Immature natural killer cell (primary cell): ENCODE results near the gene TBC1D4. TPM values are rescaled to one million over a fixed set of nuclear protein-coding genes. Genes with fewer than 3 reads are reported as not detected.

Experiments used
- DNase-seq, 3 donors: peaks; one replicate each; pipeline ENCODE4 v3.0.0; 2022; ENCODE audit warnings: mixed read lengths in 1 of 3
- H3K27ac Mint-ChIP-seq, 6 donors: one replicate each; pipeline ENCODE4 v1.8.0; 2020; ENCODE audit warnings: mixed read lengths in 6 of 6, mild to moderate bottlenecking in 5 of 6, inconsistent platforms in 4 of 6, moderate library complexity in 3 of 6
- H3K27me3 Mint-ChIP-seq, 3 donors: one replicate each; pipeline ENCODE4 v1.8.0; 2020 to 2021; ENCODE audit warnings: low read depth in 3 of 3, mild to moderate bottlenecking in 3 of 3, mixed read lengths in 3 of 3, moderate library complexity in 3 of 3, inconsistent platforms in 1 of 3
- H3K36me3 Mint-ChIP-seq, 3 donors: one replicate each; pipeline ENCODE4 v1.8.0; 2020; ENCODE audit warnings: mixed read lengths in 3 of 3, inconsistent platforms in 2 of 3, mild to moderate bottlenecking in 2 of 3
- H3K4me1 Mint-ChIP-seq, 2 donors: one replicate each; pipeline ENCODE4 v1.8.0; 2020; ENCODE audit warnings: inconsistent platforms in 2 of 2, mild to moderate bottlenecking in 2 of 2, mixed read lengths in 2 of 2, moderate library complexity in 1 of 2
- H3K4me3 Mint-ChIP-seq, 5 donors: one replicate each; pipeline ENCODE4 v1.8.0; 2020; ENCODE audit warnings: mild to moderate bottlenecking in 5 of 5, mixed read lengths in 5 of 5, inconsistent platforms in 3 of 5, moderate library complexity in 3 of 5
- H3K9me3 Mint-ChIP-seq, 6 donors: one replicate each; pipeline ENCODE4 v1.8.0; 2020; ENCODE audit warnings: mild to moderate bottlenecking in 6 of 6, mixed read lengths in 6 of 6, inconsistent platforms in 4 of 6, moderate library complexity in 3 of 6
- polyA plus RNA-seq, 3 donors: library from polyadenylated mRNA; unstranded; fragments of 300-500 nt; fragmentation: Illumina TruSeq; gene quantifications; one replicate each; pipeline ENCODE4 v1.2.3, GENCODE V29; 2021

The TBC1D4 gene
- polyA plus RNA-seq, 3 donors from 2014 or later: 0.86 to 1.5 (median 1.2) TPM

DNA sequence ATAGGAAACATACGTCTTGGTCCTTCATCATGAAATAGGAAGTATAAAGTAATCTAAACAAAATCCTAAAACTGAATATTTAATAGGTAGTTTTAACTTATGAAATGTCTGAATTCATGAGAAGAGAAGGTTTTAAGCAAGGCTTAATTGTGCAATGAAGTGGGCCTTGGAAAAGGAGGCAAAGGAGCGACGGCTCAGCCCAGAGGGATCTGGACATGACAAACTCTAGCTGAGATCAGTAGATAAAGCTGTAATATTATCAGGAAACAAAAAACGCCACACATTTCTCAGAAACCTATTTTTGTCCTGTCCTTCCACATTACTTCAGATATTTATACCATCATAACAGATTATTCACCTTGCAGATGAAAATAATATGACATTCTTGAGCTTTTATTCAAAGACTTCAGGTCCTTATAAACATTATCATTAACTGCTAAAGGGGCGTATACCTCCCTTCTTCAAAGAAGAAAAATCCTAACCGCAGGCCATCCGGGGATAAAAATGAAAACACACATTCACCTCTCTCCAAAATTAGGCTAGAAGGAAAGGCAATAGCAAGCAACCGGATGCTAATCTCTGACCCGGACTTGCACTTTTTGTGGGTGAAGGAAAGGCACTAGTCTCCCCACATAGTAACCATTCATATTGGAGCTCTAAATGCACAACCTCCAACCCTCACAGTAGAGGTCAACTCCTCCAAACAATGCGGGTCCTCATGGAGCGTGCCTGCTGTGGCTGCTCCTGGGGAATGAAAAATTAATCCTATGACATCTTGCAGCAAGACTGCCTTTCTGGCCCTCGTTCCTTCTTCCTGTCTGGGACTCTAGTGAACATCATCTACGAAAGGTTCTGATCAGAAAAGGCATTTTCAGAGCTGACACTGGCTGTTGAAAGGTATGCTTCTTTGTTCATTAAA, 108.8 kb downstream of the TBC1D4 start:
- H3K4me3 Mint-ChIP-seq: no peak overlapping the region
- DNase-seq: no peak
- H3K27me3 Mint-ChIP-seq: peaks cover 0 to 3% (median 0%) of the 10 kb centered on the region in 3 donors
- no peaks in the 10 kb centered on the region for H3K9me3 Mint-ChIP-seq
- H3K4me1 Mint-ChIP-seq: no peaks in the 10 kb centered on the region
- H3K27ac Mint-ChIP-seq: no peak overlapping the region
- H3K36me3 Mint-ChIP-seq: no peaks in the 10 kb centered on the region

GRCh38 chr13:75372517-75372916, 109.5 kb downstream of the TBC1D4 start:
- Mint-ChIP-seq H3K4me3 (no peak overlapping the region), H3K4me1 (no peaks in the 10 kb centered on the region), H3K9me3 (no peaks in the 10 kb centered on the region), H3K36me3 (no peaks in the 10 kb centered on the region), H3K27ac (no peak overlapping the region), H3K27me3 (peaks cover 0 to 4% (median 0%) of the 10 kb centered on the region in 3 donors)
- DNase-seq: peak; percentile 22 to 48 (median 44)

GRCh38 chr13:75371203-75371602, 110.8 kb downstream of the TBC1D4 start:
- no peak for DNase-seq
- Mint-ChIP-seq H3K4me3 (no peak overlapping the region), H3K36me3 (no peaks in the 10 kb centered on the region), H3K27ac (no peak overlapping the region), H3K9me3 (no peaks in the 10 kb centered on the region), H3K27me3 (peaks cover 0 to 4% (median 0%) of the 10 kb centered on the region in 3 donors), H3K4me1 (peaks cover 6 to 8% of the 10 kb centered on the region in 2 donors)

DNA sequence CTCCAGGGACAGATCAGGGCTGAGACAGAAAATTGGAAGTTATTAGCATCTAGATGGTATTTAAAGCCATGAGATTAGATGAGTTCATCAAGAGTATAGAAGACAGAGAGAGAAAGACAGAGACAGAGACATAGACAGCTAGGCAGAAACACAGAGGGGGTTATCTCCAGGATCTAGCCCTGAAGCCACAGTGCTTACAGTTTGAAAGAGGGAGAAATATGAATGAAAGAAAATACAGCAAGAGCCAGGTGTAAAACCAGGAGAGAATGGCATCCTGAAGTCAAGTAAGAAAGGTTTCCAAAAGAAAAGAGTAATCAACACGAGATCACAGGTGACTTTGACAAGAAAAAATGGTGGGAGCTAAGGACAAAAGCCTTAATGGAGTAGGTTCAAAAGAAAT, 111.2 kb downstream of the TBC1D4 start:
- H3K27ac Mint-ChIP-seq: no peak overlapping the region
- no peaks in the 10 kb centered on the region for H3K9me3 Mint-ChIP-seq
- no peaks in the 10 kb centered on the region for H3K36me3 Mint-ChIP-seq
- no peak for DNase-seq
- H3K4me3 Mint-ChIP-seq: no peak overlapping the region
- peaks cover 10 to 13% of the 10 kb centered on the region in 2 donors for H3K4me1 Mint-ChIP-seq
- H3K27me3 Mint-ChIP-seq: peaks cover 0 to 4% (median 0%) of the 10 kb centered on the region in 3 donors

DNA sequence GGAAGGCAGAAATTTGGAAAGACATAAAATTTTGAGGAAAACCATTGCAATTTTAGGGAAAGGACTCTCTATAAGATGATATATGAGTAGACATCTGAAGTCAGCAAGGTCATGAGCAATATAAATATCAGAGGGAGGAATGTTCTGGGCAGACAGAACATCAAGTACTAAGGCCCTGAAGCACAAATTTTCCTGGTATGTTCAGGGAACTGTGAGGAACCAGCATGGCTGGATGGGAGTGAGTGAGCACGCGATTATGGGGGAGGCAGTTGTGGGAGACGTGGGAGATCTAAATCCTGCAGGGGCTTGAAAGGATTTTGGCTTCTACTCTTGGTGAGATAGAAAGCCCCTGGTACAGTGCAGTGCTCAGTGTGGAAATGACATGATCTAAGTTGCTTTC, 112.0 kb downstream of the TBC1D4 start:
- Mint-ChIP-seq H3K4me3 (no peak overlapping the region), H3K9me3 (no peaks in the 10 kb centered on the region), H3K27me3 (peaks cover 0 to 4% (median 0%) of the 10 kb centered on the region in 3 donors), H3K27ac (no peak overlapping the region), H3K36me3 (no peaks in the 10 kb centered on the region), H3K4me1 (peaks cover 16 to 21% of the 10 kb centered on the region in 2 donors)
- no peak for DNase-seq

DNA sequence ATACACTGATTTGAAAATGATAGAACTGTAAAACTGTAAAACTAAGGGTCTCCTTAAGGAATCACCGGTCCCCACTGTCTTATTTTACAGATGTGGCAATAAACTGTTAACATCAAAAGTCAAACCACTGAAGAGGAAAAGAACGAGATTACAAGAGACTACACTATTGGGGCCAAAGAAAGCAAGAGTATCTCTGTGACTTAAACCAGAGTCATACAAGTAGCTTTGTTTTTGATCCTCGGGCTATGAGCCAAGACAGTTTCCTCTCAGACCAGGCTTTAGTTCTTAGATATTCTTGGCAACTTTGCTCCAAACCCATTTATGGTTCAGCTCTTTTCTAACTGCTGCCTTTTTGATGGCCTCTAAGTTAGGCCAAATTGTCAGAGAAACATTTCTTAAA, 113.8 kb downstream of the TBC1D4 start:
- no peak overlapping the region for H3K4me3 Mint-ChIP-seq
- no peak for DNase-seq
- H3K27ac Mint-ChIP-seq: no peak overlapping the region
- no peaks in the 10 kb centered on the region for H3K36me3 Mint-ChIP-seq
- H3K4me1 Mint-ChIP-seq: peaks cover 16 to 22% of the 10 kb centered on the region in 2 donors
- no peaks in the 10 kb centered on the region for H3K9me3 Mint-ChIP-seq
- H3K27me3 Mint-ChIP-seq: peaks cover 0 to 5% (median 0%) of the 10 kb centered on the region in 3 donors

- H3K27me3 Mint-ChIP-seq: peaks cover 0 to 7% (median 0%) of the 10 kb centered on the region in 3 donors
- peak overlapping the region; percentile 72 to 82 (median 78) for H3K4me3 Mint-ChIP-seq
- H3K9me3 Mint-ChIP-seq: no peaks in the 10 kb centered on the region
- H3K36me3 Mint-ChIP-seq: no peaks in the 10 kb centered on the region
- no peak for DNase-seq
- H3K4me1 Mint-ChIP-seq: peaks cover 16 to 22% of the 10 kb centered on the region in 2 donors
- peak overlapping the region in 2 of 6 donors; percentile 1 to 76 for H3K27ac Mint-ChIP-seq
Measured at GRCh38 chr13:75366380-75367280, 115.3 kb downstream of the TBC1D4 start.

GRCh38 chr13:75365724-75366173, 116.2 kb downstream of the TBC1D4 start:
- peak overlapping the region; percentile 1 to 78 (median 35) for H3K27ac Mint-ChIP-seq
- no peaks in the 10 kb centered on the region for H3K36me3 Mint-ChIP-seq
- no peaks in the 10 kb centered on the region for H3K9me3 Mint-ChIP-seq
- H3K4me1 Mint-ChIP-seq: peaks cover 16 to 22% of the 10 kb centered on the region in 2 donors
- H3K4me3 Mint-ChIP-seq: peak overlapping the region; percentile 72 to 82 (median 78)
- peak; percentile 20 to 37 (median 33) for DNase-seq
- peaks cover 0 to 7% (median 0%) of the 10 kb centered on the region in 3 donors for H3K27me3 Mint-ChIP-seq

- Mint-ChIP-seq H3K4me3 (no peak overlapping the region), H3K36me3 (no peaks in the 10 kb centered on the region), H3K27ac (no peak overlapping the region), H3K9me3 (no peaks in the 10 kb centered on the region), H3K4me1 (peaks cover 16 to 22% of the 10 kb centered on the region in 2 donors), H3K27me3 (peaks cover 0 to 7% (median 0%) of the 10 kb centered on the region in 3 donors)
- DNase-seq: no peak
Measured at GRCh38 chr13:75364131-75364713, 117.7 kb downstream of the TBC1D4 start.

DNA sequence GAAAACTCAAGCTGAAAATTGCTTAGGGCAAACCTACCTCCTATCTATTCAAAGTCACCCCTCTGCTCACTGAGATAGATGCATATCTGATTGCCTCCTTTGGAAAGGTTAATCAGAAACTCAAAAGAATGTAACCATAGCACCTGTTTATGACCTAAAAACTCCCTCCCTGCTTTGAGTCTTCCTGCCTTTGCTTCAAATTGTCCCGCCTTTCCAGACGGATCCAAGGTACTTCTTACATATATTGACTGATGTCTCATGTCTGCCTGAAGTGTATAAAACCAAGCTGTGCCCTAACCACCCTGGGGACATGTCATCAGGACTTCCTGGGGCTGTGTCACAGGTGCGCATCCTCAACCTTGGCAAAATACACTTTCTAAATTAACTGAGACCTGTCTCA, 118.6 kb downstream of the TBC1D4 start:
- H3K36me3 Mint-ChIP-seq: no peaks in the 10 kb centered on the region
- H3K27me3 Mint-ChIP-seq: peaks cover 0 to 6% (median 0%) of the 10 kb centered on the region in 3 donors
- H3K27ac Mint-ChIP-seq: no peak overlapping the region
- DNase-seq: no peak
- no peaks in the 10 kb centered on the region for H3K9me3 Mint-ChIP-seq
- no peak overlapping the region for H3K4me3 Mint-ChIP-seq
- H3K4me1 Mint-ChIP-seq: peaks cover 16 to 22% of the 10 kb centered on the region in 2 donors

- Mint-ChIP-seq H3K36me3 (no peaks in the 10 kb centered on the region), H3K27me3 (peaks cover 0 to 3% (median 0%) of the 10 kb centered on the region in 3 donors)
- DNase-seq: no peak
Measured at GRCh38 chr13:75362026-75362425, 119.9 kb downstream of the TBC1D4 start.

GRCh38 chr13:75360170-75360569, 121.8 kb downstream of the TBC1D4 start:
- Mint-ChIP-seq H3K4me1 (peaks cover 1 to 3% of the 10 kb centered on the region in 2 donors), H3K9me3 (no peaks in the 10 kb centered on the region)

More at GRCh38 chr13:75362026-75362425, 119.9 kb downstream of the TBC1D4 start:
- Mint-ChIP-seq H3K4me1 (peaks cover 16 to 22% of the 10 kb centered on the region in 2 donors), H3K4me3 (no peak overlapping the region), H3K9me3 (no peaks in the 10 kb centered on the region), H3K27ac (no peak overlapping the region)

GRCh38 chr13:75359266-75359665, 122.7 kb downstream of the TBC1D4 start:
- Mint-ChIP-seq H3K4me1 (peaks cover 0 to under 1% of the 10 kb centered on the region in 2 donors), H3K27ac (no peak overlapping the region), H3K36me3 (no peaks in the 10 kb centered on the region), H3K9me3 (no peaks in the 10 kb centered on the region), H3K27me3 (peaks cover 0 to 3% (median 0%) of the 10 kb centered on the region in 3 donors), H3K4me3 (no peak overlapping the region)
- DNase-seq: no peak

More at GRCh38 chr13:75360170-75360569, 121.8 kb downstream of the TBC1D4 start:
- no peak overlapping the region for H3K27ac Mint-ChIP-seq
- peaks cover 0 to 3% (median 0%) of the 10 kb centered on the region in 3 donors for H3K27me3 Mint-ChIP-seq
- H3K36me3 Mint-ChIP-seq: no peaks in the 10 kb centered on the region
- DNase-seq: no peak
- no peak overlapping the region for H3K4me3 Mint-ChIP-seq
